Hepatocyte (in vitro differentiated cells): ENCODE measurements around the gene METAP1D. TPM values are rescaled to one million over a fixed set of nuclear protein-coding genes. Genes with fewer than 3 reads are reported as not detected.

Source experiments
- DNase-seq: peaks from one replicate; pipeline ENCODE4 v3.0.0-alpha.2; 2016; ENCODE audit warnings: low spot score
- H2AFZ ChIP-seq: fragments of 200-600 bp; sonication (generic); 2 replicates; pipeline ENCODE4 v1.6.0; 2016; ENCODE audit warnings: antibody characterized with exemption, mild to moderate bottlenecking
- H3K27ac ChIP-seq: fragments of 200-600 bp; sonication (generic); 2 replicates; pipeline ENCODE4 v1.5.1; 2016; ENCODE audit warnings: mild to moderate bottlenecking
- H3K27me3 ChIP-seq: fragments of 200-600 bp; sonication (generic); 2 replicates; pipeline ENCODE4 v1.6.1; 2016
- H3K36me3 ChIP-seq: fragments of 200-600 bp; sonication (generic); replicated peaks from 2 replicates; pipeline ENCODE4 v1.5.1; 2016; ENCODE audit warnings: low read depth; ENCODE audit not compliant: insufficient read depth
- H3K4me1 ChIP-seq: fragments of 200-600 bp; sonication (generic); 2 replicates; pipeline ENCODE4 v1.5.1; 2016; ENCODE audit warnings: mild to moderate bottlenecking, moderate library complexity; ENCODE audit not compliant: insufficient read depth
- H3K4me2 ChIP-seq: fragments of 200-600 bp; sonication (generic); 2 replicates; pipeline ENCODE4 v1.6.0; 2016
- H3K4me3 ChIP-seq: fragments of 200-600 bp; sonication (generic); 2 replicates; pipeline ENCODE4 v1.5.1; 2016; ENCODE audit warnings: mild to moderate bottlenecking
- H3K79me2 ChIP-seq: fragments of 200-600 bp; sonication (generic); 2 replicates; pipeline ENCODE4 v1.6.0; 2017; ENCODE audit warnings: mild to moderate bottlenecking
- H3K9me2 ChIP-seq: fragments of 200-600 bp; sonication (generic); replicated peaks from 2 replicates; pipeline ENCODE4 v1.6.0; 2017; ENCODE audit warnings: mild to moderate bottlenecking; ENCODE audit not compliant: insufficient read depth
- H3K9me3 ChIP-seq: fragments of 200-600 bp; sonication (generic); 2 replicates; pipeline ENCODE4 v1.5.1; 2016; ENCODE audit warnings: low read depth, mild to moderate bottlenecking
- H4K20me1 ChIP-seq: fragments of 200-600 bp; sonication (generic); 2 replicates; pipeline ENCODE4 v1.6.0; 2016; ENCODE audit warnings: mild to moderate bottlenecking; ENCODE audit not compliant: insufficient read depth, poor library complexity, severe bottlenecking
- CTCF ChIP-seq: fragments of 200-600 bp; sonication (generic); IDR thresholded peaks from 2 replicates; pipeline ENCODE4 v1.5.1; 2016; ENCODE audit warnings: antibody characterized with exemption, mild to moderate bottlenecking; ENCODE audit not compliant: poor library complexity
- EZH2 ChIP-seq: fragments of 200-600 bp; sonication (generic); IDR thresholded peaks from 2 replicates; pipeline ENCODE4 v1.6.1; 2016; ENCODE audit warnings: antibody characterized with exemption, mild to moderate bottlenecking, borderline replicate concordance
- EZH2phosphoT487 ChIP-seq: fragments of 200-600 bp; sonication (generic); IDR thresholded peaks from one replicate; pipeline ENCODE4 v1.6.1; 2018; ENCODE audit warnings: antibody characterized with exemption, mild to moderate bottlenecking, low read depth, moderate library complexity; ENCODE audit not compliant: unreplicated experiment, severe bottlenecking
- WGBS: methylation state at CpG from one replicate; pipeline ENCODE4 v1.1.6; 2016; ENCODE audit warnings: low lambda C conversion rate; ENCODE audit errors: missing lambda C conversion rate; 5-methylcytosine and 5-hydroxymethylcytosine counted together
- polyA plus RNA-seq: library from polyadenylated mRNA; unstranded; fragments of >200 nt; fragmentation: Nextera tagmentation; extraction: Ambion mirVana; gene quantifications from 2 replicates; pipeline ENCODE4 v1.2.1, GENCODE V29; 2016
- total RNA-seq: library from RNA; depleted of rRNA; stranded (reverse); fragments of >200 nt; gene quantifications from 2 replicates; pipeline ENCODE4 v1.2.3, GENCODE V29; 2014

METAP1D gene
- total and polyA plus RNA-seq, 2 experiments from 2014 or later, result 2.8 to 6.0 TPM

GRCh38 chr2:172049567-172050120 is 49.9 kb downstream of the METAP1D start:
- DNase-seq, result no peak
- no peaks in the 10 kb centered on the region for H3K27me3 ChIP-seq

GRCh38 chr2:172050479-172051125 is 50.8 kb downstream of the METAP1D start:
- DNase-seq, result no peak
- Histone ChIP-seq H3K27ac (no peak overlapping the region), H3K27me3 (no peaks in the 10 kb centered on the region), H3K4me2 (no peak overlapping the region), H4K20me1 (no peaks in the 10 kb centered on the region), H2AFZ (no peak overlapping the region), H3K4me3 (no peak overlapping the region), H3K9me3 (no peaks in the 10 kb centered on the region), H3K79me2 (no peaks in the 10 kb centered on the region), H3K36me3 (no peaks in the 10 kb centered on the region), H3K4me1 (peaks cover 4% of the 10 kb centered on the region), H3K9me2 (no peaks in the 10 kb centered on the region)
- TF ChIP-seq EZH2 (no peak), EZH2phosphoT487 (no peak), CTCF (no peak)
- WGBS, result 73% methylated on average over 1 of the region's 1 CpG

More at GRCh38 chr2:172049567-172050120, 49.9 kb downstream of the METAP1D start:
- Histone ChIP-seq H4K20me1 (no peaks in the 10 kb centered on the region), H3K9me2 (no peaks in the 10 kb centered on the region), H3K79me2 (no peaks in the 10 kb centered on the region), H3K27ac (no peak overlapping the region), H3K36me3 (no peaks in the 10 kb centered on the region), H3K9me3 (no peaks in the 10 kb centered on the region), H3K4me3 (no peak overlapping the region), H2AFZ (no peak overlapping the region), H3K4me2 (no peak overlapping the region), H3K4me1 (peaks cover 4% of the 10 kb centered on the region)
- TF ChIP-seq EZH2phosphoT487 (no peak), EZH2 (no peak), CTCF (no peak)
- 90% methylated on average over 2 of the region's 2 CpGs for WGBS

- Histone ChIP-seq H3K4me3 (no peak overlapping the region), H3K27me3 (no peaks in the 10 kb centered on the region), H3K79me2 (no peaks in the 10 kb centered on the region), H3K9me3 (no peaks in the 10 kb centered on the region), H3K4me2 (no peak overlapping the region), H2AFZ (no peak overlapping the region), H4K20me1 (no peaks in the 10 kb centered on the region), H3K4me1 (peaks cover 4% of the 10 kb centered on the region), H3K27ac (no peak overlapping the region), H3K9me2 (no peaks in the 10 kb centered on the region), H3K36me3 (no peaks in the 10 kb centered on the region)
- TF ChIP-seq EZH2, result no peak
- no peak for TF ChIP-seq EZH2phosphoT487
- no peak for TF ChIP-seq CTCF
- DNase-seq, result no peak
- 56% methylated on average over 4 of the region's 4 CpGs for WGBS
Observed at GRCh38 chr2:172052000-172052983, 52.5 kb downstream of the METAP1D start.
